A549 (cell line): Measurements from ENCODE around the gene IL20RB.

Experiments used
- TP53 ChIP-seq: fragments of 250-450 bp; sonication (Bioruptor Pico); IDR thresholded peaks from 2 replicates; pipeline ENCODE4 v1.5.0; 2021; ENCODE audit warnings: mild to moderate bottlenecking, moderate library complexity
- TF ChIP-seq, protein P1 (sequence below): IDR thresholded peaks from 2 replicates; pipeline ENCODE4 v1.6.1; 2012; ENCODE audit warnings: low read depth, borderline replicate concordance
- TF ChIP-seq, protein P2 (sequence below): fragments of >200 bp; sonication (Bioruptor Twin); formaldehyde crosslinking; IDR thresholded peaks from 3 replicates; pipeline ENCODE4 v1.5.1; 2016

DNA sequence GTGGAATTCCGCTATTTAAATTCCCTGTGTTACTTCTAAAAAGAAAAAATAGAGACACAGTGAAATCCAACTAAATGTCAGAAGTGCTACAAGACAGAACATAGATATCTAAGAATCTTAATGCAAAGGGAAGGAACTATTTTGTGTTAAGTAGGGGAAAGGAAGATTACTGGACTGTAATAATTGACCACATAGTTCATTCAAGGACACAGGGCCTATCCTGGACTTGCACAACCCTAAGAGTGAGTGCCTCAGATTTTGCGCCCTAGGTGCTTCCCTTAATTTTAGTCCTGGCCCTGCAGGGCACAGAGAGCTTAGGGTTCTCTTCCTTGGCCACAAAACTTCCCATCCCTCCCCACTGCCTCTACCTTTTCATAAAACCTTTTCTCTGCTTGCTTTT is 3.5 kb upstream of the IL20RB start:
- TF ChIP-seq TP53 (CRISPR knock-in tag) = no peak
- TF ChIP-seq, protein P1, sequence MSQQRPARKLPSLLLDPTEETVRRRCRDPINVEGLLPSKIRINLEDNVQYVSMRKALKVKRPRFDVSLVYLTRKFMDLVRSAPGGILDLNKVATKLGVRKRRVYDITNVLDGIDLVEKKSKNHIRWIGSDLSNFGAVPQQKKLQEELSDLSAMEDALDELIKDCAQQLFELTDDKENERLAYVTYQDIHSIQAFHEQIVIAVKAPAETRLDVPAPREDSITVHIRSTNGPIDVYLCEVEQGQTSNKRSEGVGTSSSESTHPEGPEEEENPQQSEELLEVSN = no peak
- TF ChIP-seq, protein P2, sequence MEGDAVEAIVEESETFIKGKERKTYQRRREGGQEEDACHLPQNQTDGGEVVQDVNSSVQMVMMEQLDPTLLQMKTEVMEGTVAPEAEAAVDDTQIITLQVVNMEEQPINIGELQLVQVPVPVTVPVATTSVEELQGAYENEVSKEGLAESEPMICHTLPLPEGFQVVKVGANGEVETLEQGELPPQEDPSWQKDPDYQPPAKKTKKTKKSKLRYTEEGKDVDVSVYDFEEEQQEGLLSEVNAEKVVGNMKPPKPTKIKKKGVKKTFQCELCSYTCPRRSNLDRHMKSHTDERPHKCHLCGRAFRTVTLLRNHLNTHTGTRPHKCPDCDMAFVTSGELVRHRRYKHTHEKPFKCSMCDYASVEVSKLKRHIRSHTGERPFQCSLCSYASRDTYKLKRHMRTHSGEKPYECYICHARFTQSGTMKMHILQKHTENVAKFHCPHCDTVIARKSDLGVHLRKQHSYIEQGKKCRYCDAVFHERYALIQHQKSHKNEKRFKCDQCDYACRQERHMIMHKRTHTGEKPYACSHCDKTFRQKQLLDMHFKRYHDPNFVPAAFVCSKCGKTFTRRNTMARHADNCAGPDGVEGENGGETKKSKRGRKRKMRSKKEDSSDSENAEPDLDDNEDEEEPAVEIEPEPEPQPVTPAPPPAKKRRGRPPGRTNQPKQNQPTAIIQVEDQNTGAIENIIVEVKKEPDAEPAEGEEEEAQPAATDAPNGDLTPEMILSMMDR = no peak
